Stomach (tissue), 9 donors: ENCODE results near the gene CTIF. TPM values are rescaled to one million over a fixed set of nuclear protein-coding genes. Genes with fewer than 3 reads are reported as not detected.
A peak's percentile ranks its signal among the peaks of the same experiment; 100 is the strongest.

Experiments
- DNase-seq, 2 donors: peaks; one replicate each; pipeline versions ENCODE4 v3.0.0 to v3.0.0-alpha.2; 2013 to 2019
- H3K27ac ChIP-seq, 5 donors: fragments of 200-600 bp in 4 of 5; sonication (generic) in 4 of 5; one replicate each; pipeline ENCODE4 v1.5.1; 2013 to 2019; ENCODE audit warnings: mild to moderate bottlenecking in 1 of 5, moderate library complexity in 1 of 5
- H3K27me3 ChIP-seq, 3 donors: fragments of 200-600 bp; sonication (generic); one replicate each; pipeline ENCODE4 v1.5.1; 2017 to 2019; ENCODE audit warnings: mixed run types in 1 of 3
- H3K36me3 ChIP-seq, 4 donors: fragments of 200-600 bp; sonication (generic); 1 replicate in 3 of 4; 2 replicates in 1 of 4; pipeline ENCODE4 v1.5.1; 2016 to 2019
- H3K4me1 ChIP-seq, 4 donors: fragments of 200-600 bp; sonication (generic); one replicate each; pipeline ENCODE4 v1.5.1; 2016 to 2019
- H3K4me3 ChIP-seq, 4 donors: fragments of 200-600 bp; sonication (generic) in 3 of 4; one replicate each; pipeline ENCODE4 v1.5.1; 2016 to 2019; ENCODE audit warnings: mild to moderate bottlenecking in 1 of 4
- H3K9me3 ChIP-seq, 4 donors: fragments of 200-600 bp; sonication (generic); one replicate each; pipeline ENCODE4 v1.5.1; 2016 to 2019
- CTCF ChIP-seq, 7 experiments: fragments of 450-650 bp in 4 of 7; fragments of 200-600 bp in 3 of 7; sonication (generic) in 3 of 7; IDR thresholded peaks; one replicate each; pipeline ENCODE4 v1.5.1; 2016 to 2019; ENCODE audit warnings: antibody characterized with exemption in 7 of 7, control low read depth in 2 of 7, mild to moderate bottlenecking in 1 of 7
- EP300 ChIP-seq: sonication (generic); formaldehyde crosslinking; IDR thresholded peaks from one replicate; pipeline ENCODE4 v1.6.1; 2017; ENCODE audit warnings: antibody characterized with exemption
- POLR2A ChIP-seq, 4 donors: fragments of 450-650 bp; IDR thresholded peaks; one replicate each; pipeline ENCODE4 v1.6.1; 2016; ENCODE audit warnings: antibody characterized with exemption in 4 of 4, control low read depth in 2 of 4, mild to moderate bottlenecking in 1 of 4, moderate library complexity in 1 of 4
- POLR2AphosphoS5 ChIP-seq, 3 donors: sonication (generic); formaldehyde crosslinking; IDR thresholded peaks; one replicate each; pipeline ENCODE4 v1.6.1; 2016; ENCODE audit warnings: antibody characterized with exemption in 3 of 3
- WGBS, 5 donors: extraction: QIAGEN DNeasy Blood & Tissue Kit in 3 of 5; methylation state at CpG; one replicate each; pipeline versions ENCODE4 v1.1.5 to v1.1.7; 2013 to 2018; 5-methylcytosine and 5-hydroxymethylcytosine counted together
- intact Hi-C: fragments of 100-400 bp; cut with DNase I; formaldehyde crosslinking; loops from one replicate; pipeline ENCODE4 v1.15.1; 2023; ENCODE audit warnings: low total_unique reads
- polyA plus RNA-seq, 3 donors: library from polyadenylated mRNA; stranded (reverse); fragments of 200-250 nt; gene quantifications; one replicate each; pipeline ENCODE4 v1.2.3, GENCODE V29; 2013
- total RNA-seq, 5 donors: library from RNA; depleted of rRNA; stranded (reverse); fragments of >200 nt; gene quantifications; one replicate each; pipeline versions ENCODE4 v1.1.0 to v1.2.3, GENCODE V29; 2014 to 2016
- donor health status: healthy with polysubstance abuse.
- donor health status: Bipolar disorder and iron deficiency.
- donor health status: healthy.

CTIF gene
- total and polyA plus RNA-seq, 8 donors = 16.3 to 105 (median 30.3) TPM

- intact Hi-C loops = no loop called here
- no peak overlapping the region for H3K4me3 ChIP-seq
- no peaks in the 10 kb centered on the region for H3K9me3 ChIP-seq
- H3K27me3 ChIP-seq = no peaks in the 10 kb centered on the region
- peak in 1 of 2 donors; percentile 16 for DNase-seq
- TF ChIP-seq POLR2A (IDR thresholded peaks at IDR 0.05) (no peak), EP300 (no peak), CTCF (IDR thresholded peaks at IDR 0.05) (no peak), POLR2AphosphoS5 (IDR thresholded peaks at IDR 0.05) (no peak)
- peaks cover 0 to 34% (median 24%) of the 10 kb centered on the region in 4 donors for H3K4me1 ChIP-seq
- peak overlapping the region in 2 of 5 donors; percentile 30 to 40 for H3K27ac ChIP-seq
- WGBS, 5 donors = 84 to 94% (median 88%) methylated on average over 11 of the region's 11 CpGs
- H3K36me3 ChIP-seq = peaks cover 0 to 26% (median 12%) of the 10 kb centered on the region in 4 donors
These were observed 263.9 kb downstream of the CTIF start for GRCh38 chr18:48802543-48803290.

DNA sequence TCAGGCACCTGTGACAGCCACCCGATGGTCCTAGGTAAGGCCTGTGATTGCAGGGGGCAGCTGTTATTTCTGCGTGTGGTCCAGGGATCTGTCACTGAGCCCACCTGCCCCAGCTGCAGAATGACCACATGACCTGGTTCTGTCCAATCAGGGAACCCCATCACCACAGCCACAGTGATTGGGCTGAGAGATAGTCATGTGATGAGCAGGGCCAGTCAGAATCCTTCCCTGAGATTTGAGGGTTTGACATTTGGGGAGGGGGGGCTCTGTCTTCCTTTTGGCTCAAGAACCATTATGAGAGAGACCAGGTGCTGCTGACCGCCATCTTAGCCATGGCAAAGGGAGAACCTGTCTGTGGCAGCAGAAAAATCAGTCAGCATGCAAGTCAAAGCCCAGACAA lies 264.7 kb downstream of the CTIF start:
- H3K27me3 ChIP-seq = no peaks in the 10 kb centered on the region
- peak in 1 of 2 donors; percentile 11 for DNase-seq
- H3K9me3 ChIP-seq = no peaks in the 10 kb centered on the region
- peaks cover 0 to 26% (median 12%) of the 10 kb centered on the region in 4 donors for H3K36me3 ChIP-seq
- no peak for TF ChIP-seq POLR2A (IDR thresholded peaks at IDR 0.05)
- TF ChIP-seq EP300 = no peak
- no peak for TF ChIP-seq POLR2AphosphoS5 (IDR thresholded peaks at IDR 0.05)
- no peak for TF ChIP-seq CTCF (IDR thresholded peaks at IDR 0.05)
- no peak overlapping the region for H3K27ac ChIP-seq
- 93 to 100% (median 97%) methylated on average over 3 of the region's 3 CpGs for WGBS, 5 donors
- H3K4me1 ChIP-seq = peaks cover 0 to 31% (median 22%) of the 10 kb centered on the region in 4 donors
- intact Hi-C loops = no loop called here
- no peak overlapping the region for H3K4me3 ChIP-seq

- Histone ChIP-seq H3K27me3 (no peaks in the 10 kb centered on the region), H3K9me3 (no peaks in the 10 kb centered on the region), H3K36me3 (peaks cover 0 to 26% (median 12%) of the 10 kb centered on the region in 4 donors), H3K4me1 (peaks cover 0 to 31% (median 22%) of the 10 kb centered on the region in 4 donors), H3K4me3 (no peak overlapping the region), H3K27ac (no peak overlapping the region)
- TF ChIP-seq EP300 = no peak
- TF ChIP-seq CTCF (IDR thresholded peaks at IDR 0.05) = no peak
- intact Hi-C loops = no loop called here
- 86 to 96% (median 92%) methylated on average over 8 to 11 of the region's 11 CpGs for WGBS, 5 donors
- DNase-seq = peak in 1 of 2 donors; percentile 23
These were observed 265.4 kb downstream of the CTIF start for GRCh38 chr18:48803951-48804855.

- H3K9me3 ChIP-seq = no peaks in the 10 kb centered on the region
- DNase-seq = peak in 1 of 2 donors; percentile 11
- peaks cover 0 to 31% (median 22%) of the 10 kb centered on the region in 4 donors for H3K4me1 ChIP-seq
- 92 to 96% (median 95%) methylated on average over 11 of the region's 11 CpGs for WGBS, 5 donors
- H3K4me3 ChIP-seq = no peak overlapping the region
- intact Hi-C loops = no loop called here
- no peak for TF ChIP-seq CTCF (IDR thresholded peaks at IDR 0.05)
- TF ChIP-seq POLR2A (IDR thresholded peaks at IDR 0.05) = no peak
- TF ChIP-seq EP300 = no peak
- no peak for TF ChIP-seq POLR2AphosphoS5 (IDR thresholded peaks at IDR 0.05)
- peaks cover 0 to 19% (median 10%) of the 10 kb centered on the region in 4 donors for H3K36me3 ChIP-seq
- no peaks in the 10 kb centered on the region for H3K27me3 ChIP-seq
- H3K27ac ChIP-seq = no peak overlapping the region
These were observed 266.2 kb downstream of the CTIF start for GRCh38 chr18:48804856-48805610.
